NB4 (cell line): ENCODE measurements around the gene PDCD4.
"Not testable (repeated sequence)": the region's sequence is repeated elsewhere in the genome, so short reads cannot be mapped to it uniquely, and the experiment has no call there.

ENCODE experiments used
- CTCF ChIP-seq: IDR thresholded peaks from one replicate; pipeline ENCODE4 v1.5.1; 2012; ENCODE audit warnings: low read depth, low read length
- MAX ChIP-seq: IDR thresholded peaks from 2 replicates; pipeline ENCODE4 v1.6.1; 2011; ENCODE audit warnings: low read depth, low read length
- MYC ChIP-seq: IDR thresholded peaks from 2 replicates; pipeline ENCODE4 v1.6.1; 2011; ENCODE audit warnings: low read depth, low read length
- POLR2A ChIP-seq: IDR thresholded peaks from 2 replicates; pipeline ENCODE4 v1.6.1; 2011; ENCODE audit warnings: mild to moderate bottlenecking; ENCODE audit not compliant: insufficient read length; ENCODE audit errors: extremely low read depth

- not testable (repeated sequence) for TF ChIP-seq POLR2A, CTCF, MAX, MYC
Observed at GRCh38 chr10:110915600-110915999, 43.9 kb downstream of the PDCD4 start.
